ENCODE data around the gene SOX3. TPM values are rescaled to one million over a fixed set of nuclear protein-coding genes. Genes with fewer than 3 reads are reported as not detected.

SOX3 gene
- total RNA-seq, 2 experiments from 2014 or later: not detected

DNA sequence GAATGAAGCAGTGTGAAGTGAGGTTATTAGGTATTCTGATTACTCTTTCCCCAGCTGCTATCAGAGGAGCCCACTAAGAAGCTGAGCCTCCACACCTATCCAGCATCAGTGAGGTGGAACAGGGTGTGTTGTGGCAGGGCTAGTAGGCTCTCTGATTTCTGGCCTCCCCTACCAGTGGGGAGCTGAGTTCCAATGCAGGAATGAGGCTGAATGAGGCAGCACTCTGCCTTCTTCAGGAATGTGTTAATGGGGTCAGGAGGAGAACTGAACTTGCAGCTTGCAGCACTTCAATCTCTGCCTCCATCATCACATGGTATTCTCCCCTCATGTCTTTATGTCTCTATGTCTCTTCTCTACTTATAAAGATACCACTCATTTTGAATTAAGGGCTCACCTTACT is 26.9 kb downstream of the SOX3 start:
- ATAC-seq (no peak), DNase-seq (no peak)
- Mint-ChIP-seq H3K4me1 (ENCODE audit: low read depth) (no peaks in the 10 kb centered on the region), H3K4me3 (no peak overlapping the region), H3K36me3 (ENCODE audit: low read depth) (no peaks in the 10 kb centered on the region), H3K9me3 (peaks cover 8% of the 10 kb centered on the region), H3K27ac (no peak overlapping the region), H3K27me3 (no peaks in the 10 kb centered on the region)
- intact Hi-C loops (cut with micrococcal nuclease): no loop called here
- POLR2A ChIA-PET: no interaction called here
- TF ChIP-seq CTCF (IDR thresholded peaks at IDR 0.05): no peak
- CTCF ChIA-PET: no interaction called here

GRCh38 chrX:140475025-140475424 is 29.8 kb downstream of the SOX3 start:
- Mint-ChIP-seq H3K27ac (no peak overlapping the region), H3K27me3 (no peaks in the 10 kb centered on the region), H3K4me3 (no peak overlapping the region), H3K36me3 (ENCODE audit: low read depth) (no peaks in the 10 kb centered on the region), H3K9me3 (peaks cover 8% of the 10 kb centered on the region), H3K4me1 (ENCODE audit: low read depth) (no peaks in the 10 kb centered on the region)
- DNase-seq: no peak
- no peak for TF ChIP-seq CTCF (IDR thresholded peaks at IDR 0.05)
- ChIA-PET POLR2A (no interaction called here), CTCF (no interaction called here)
- ATAC-seq: no peak
- intact Hi-C loops (cut with micrococcal nuclease): no loop called here

DNA sequence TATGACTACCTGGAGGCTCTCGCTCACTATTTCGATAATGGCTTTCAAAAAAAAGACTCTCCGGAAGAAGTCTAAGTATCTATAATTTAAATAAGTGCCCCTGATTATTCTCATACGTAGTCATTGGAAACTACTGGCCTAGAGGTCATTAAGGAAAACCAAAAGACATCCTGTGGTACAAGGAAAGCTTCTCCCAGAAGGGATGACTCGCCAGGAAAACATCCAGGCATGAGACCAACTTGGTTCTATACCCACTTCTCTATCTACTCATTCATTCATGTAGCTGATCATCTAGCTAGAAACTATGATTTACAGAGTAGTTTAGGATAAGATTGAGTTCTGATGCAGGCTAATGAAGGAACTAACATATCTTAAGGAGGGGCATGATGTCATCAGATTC is 37.7 kb downstream of the SOX3 start:
- no peak for DNase-seq
- no peaks in the 10 kb centered on the region for H3K9me3 Mint-ChIP-seq
- CTCF ChIA-PET: no interaction called here
- H3K4me3 Mint-ChIP-seq: no peak overlapping the region
- intact Hi-C loops (cut with micrococcal nuclease): no loop called here
- POLR2A ChIA-PET: no interaction called here
- TF ChIP-seq CTCF (IDR thresholded peaks at IDR 0.05): no peak
- no peaks in the 10 kb centered on the region for H3K27me3 Mint-ChIP-seq
- no peaks in the 10 kb centered on the region for H3K36me3 Mint-ChIP-seq (ENCODE audit: low read depth)
- H3K27ac Mint-ChIP-seq: no peak overlapping the region
- ATAC-seq: no peak
- no peaks in the 10 kb centered on the region for H3K4me1 Mint-ChIP-seq (ENCODE audit: low read depth)

Other genes starting within 250 kb of the SOX3 start
- gene LINC00632, start 204.7 kb upstream of the SOX3 start, total RNA-seq: under 1 TPM; 0.41 to 0.43 TPM

All from activated CD8-positive, alpha-beta T cell treated with anti-CD3 and anti-CD28 coated beads for 36 hours (primary cell).